ENCODE results near the gene SIGLEC11. TPM values are rescaled to one million over a fixed set of nuclear protein-coding genes. Genes with fewer than 3 reads are reported as not detected.

SIGLEC11 gene
- polyA plus RNA-seq, 1 donor from 2014 or later, result not detected

GRCh38 chr19:49930483-49931011 is 30.4 kb downstream of the SIGLEC11 start:
- no peaks in the 10 kb centered on the region for H3K9me3 ChIP-seq (ENCODE audit: low read length)
- TF ChIP-seq SMC3 (conservative IDR thresholded peaks at IDR 0.05; ENCODE audit: poor library complexity) (no peak), RAD21 (conservative IDR thresholded peaks at IDR 0.05) (no peak)
- H3K4me3 ChIP-seq (ENCODE audit: low read length), result peak overlapping the region; percentile 92
- no peaks in the 10 kb centered on the region for H3F3A ChIP-seq (ENCODE audit: insufficient read depth, low read length, poor library complexity, severe bottlenecking)
- H3K79me2 ChIP-seq (replicated peaks; ENCODE audit: insufficient read depth, low read length), result peaks cover 32% of the 10 kb centered on the region
- H3K9ac ChIP-seq (ENCODE audit: low read length), result peak overlapping the region; percentile 97
- no peaks in the 10 kb centered on the region for H3K27me3 ChIP-seq (ENCODE audit: insufficient read depth, low read depth, low read length)
- no peaks in the 10 kb centered on the region for H4K20me1 ChIP-seq (ENCODE audit: insufficient read depth)
- H2AFZ ChIP-seq (ENCODE audit: low read depth, low read length), result peak overlapping the region; percentile 36
- no peak overlapping the region for H3K4me2 ChIP-seq (ENCODE audit: low read length)
- peak overlapping the region; percentile 96 for H3K27ac ChIP-seq (ENCODE audit: low read length)
- H3K9me2 ChIP-seq (ENCODE audit: insufficient read depth, low read length), result no peaks in the 10 kb centered on the region
- H3K36me3 ChIP-seq (ENCODE audit: insufficient read depth, low read length), result no peaks in the 10 kb centered on the region

DNA sequence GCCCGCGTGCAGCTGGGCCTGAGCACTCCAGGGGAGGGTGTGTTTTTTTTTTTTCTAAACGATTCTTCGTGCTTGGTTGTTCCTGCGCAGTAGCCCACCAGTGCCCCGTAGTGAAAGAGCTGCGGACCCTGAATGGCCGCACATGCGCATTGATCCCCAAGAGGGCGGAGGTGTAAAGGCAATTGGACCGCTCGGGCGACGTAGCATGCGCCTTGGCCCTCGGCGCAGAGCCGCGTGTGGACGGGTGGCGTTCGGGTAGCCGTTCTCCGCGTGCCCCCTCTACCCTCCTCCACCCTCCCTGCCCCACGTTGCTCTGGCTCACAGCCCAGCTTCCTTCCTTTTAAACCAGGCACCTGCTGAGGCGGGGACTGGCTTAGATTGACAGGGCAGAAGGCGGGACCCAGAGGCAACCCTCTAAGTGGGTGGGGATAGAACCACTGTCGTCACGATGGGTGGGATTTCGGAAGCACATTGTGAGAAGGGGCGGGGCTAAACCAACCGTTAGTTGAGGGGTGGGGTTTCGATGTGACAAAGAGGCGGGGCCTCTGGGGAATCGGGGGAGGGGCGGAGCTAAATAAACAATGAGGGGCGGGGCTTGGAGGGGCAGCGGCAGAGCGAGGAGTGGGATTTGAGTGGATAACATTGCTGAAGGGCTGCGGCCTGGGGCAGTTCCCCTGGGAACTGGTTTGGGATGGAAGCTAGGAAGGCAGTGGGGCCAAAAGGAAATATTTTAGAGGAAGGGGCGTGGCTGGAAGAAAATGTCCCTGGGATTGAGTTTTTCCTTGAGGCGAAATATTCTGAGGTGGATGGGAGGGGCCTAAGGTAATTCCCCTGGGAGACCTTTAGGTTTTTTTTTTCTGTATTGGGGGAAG is 31.1 kb downstream of the SIGLEC11 start:
- TF ChIP-seq, protein P1, sequence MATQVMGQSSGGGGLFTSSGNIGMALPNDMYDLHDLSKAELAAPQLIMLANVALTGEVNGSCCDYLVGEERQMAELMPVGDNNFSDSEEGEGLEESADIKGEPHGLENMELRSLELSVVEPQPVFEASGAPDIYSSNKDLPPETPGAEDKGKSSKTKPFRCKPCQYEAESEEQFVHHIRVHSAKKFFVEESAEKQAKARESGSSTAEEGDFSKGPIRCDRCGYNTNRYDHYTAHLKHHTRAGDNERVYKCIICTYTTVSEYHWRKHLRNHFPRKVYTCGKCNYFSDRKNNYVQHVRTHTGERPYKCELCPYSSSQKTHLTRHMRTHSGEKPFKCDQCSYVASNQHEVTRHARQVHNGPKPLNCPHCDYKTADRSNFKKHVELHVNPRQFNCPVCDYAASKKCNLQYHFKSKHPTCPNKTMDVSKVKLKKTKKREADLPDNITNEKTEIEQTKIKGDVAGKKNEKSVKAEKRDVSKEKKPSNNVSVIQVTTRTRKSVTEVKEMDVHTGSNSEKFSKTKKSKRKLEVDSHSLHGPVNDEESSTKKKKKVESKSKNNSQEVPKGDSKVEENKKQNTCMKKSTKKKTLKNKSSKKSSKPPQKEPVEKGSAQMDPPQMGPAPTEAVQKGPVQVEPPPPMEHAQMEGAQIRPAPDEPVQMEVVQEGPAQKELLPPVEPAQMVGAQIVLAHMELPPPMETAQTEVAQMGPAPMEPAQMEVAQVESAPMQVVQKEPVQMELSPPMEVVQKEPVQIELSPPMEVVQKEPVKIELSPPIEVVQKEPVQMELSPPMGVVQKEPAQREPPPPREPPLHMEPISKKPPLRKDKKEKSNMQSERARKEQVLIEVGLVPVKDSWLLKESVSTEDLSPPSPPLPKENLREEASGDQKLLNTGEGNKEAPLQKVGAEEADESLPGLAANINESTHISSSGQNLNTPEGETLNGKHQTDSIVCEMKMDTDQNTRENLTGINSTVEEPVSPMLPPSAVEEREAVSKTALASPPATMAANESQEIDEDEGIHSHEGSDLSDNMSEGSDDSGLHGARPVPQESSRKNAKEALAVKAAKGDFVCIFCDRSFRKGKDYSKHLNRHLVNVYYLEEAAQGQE (IDR thresholded peaks at IDR 0.05; ENCODE audit: borderline replicate concordance), result peak; percentile 75
- TF ChIP-seq, protein P2, sequence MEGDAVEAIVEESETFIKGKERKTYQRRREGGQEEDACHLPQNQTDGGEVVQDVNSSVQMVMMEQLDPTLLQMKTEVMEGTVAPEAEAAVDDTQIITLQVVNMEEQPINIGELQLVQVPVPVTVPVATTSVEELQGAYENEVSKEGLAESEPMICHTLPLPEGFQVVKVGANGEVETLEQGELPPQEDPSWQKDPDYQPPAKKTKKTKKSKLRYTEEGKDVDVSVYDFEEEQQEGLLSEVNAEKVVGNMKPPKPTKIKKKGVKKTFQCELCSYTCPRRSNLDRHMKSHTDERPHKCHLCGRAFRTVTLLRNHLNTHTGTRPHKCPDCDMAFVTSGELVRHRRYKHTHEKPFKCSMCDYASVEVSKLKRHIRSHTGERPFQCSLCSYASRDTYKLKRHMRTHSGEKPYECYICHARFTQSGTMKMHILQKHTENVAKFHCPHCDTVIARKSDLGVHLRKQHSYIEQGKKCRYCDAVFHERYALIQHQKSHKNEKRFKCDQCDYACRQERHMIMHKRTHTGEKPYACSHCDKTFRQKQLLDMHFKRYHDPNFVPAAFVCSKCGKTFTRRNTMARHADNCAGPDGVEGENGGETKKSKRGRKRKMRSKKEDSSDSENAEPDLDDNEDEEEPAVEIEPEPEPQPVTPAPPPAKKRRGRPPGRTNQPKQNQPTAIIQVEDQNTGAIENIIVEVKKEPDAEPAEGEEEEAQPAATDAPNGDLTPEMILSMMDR (IDR thresholded peaks at IDR 0.05; ENCODE audit: poor library complexity, severe bottlenecking), result peak; percentile 34
- TF ChIP-seq MXI1 (conservative IDR thresholded peaks at IDR 0.05; ENCODE audit: poor library complexity, severe bottlenecking) (peak; percentile 95), EP300 (conservative IDR thresholded peaks at IDR 0.05; ENCODE audit: poor library complexity, severe bottlenecking) (peak; percentile 73), EZH2 (IDR thresholded peaks at IDR 0.05; ENCODE audit: borderline replicate concordance, insufficient read depth, low read length, poor library complexity, severe bottlenecking) (no peak), RAD21 (conservative IDR thresholded peaks at IDR 0.05) (peak; percentile 26), TAF1 (IDR thresholded peaks at IDR 0.05; ENCODE audit: low read depth) (no peak), SMC3 (conservative IDR thresholded peaks at IDR 0.05; ENCODE audit: poor library complexity) (no peak), POLR2AphosphoS5 (IDR thresholded peaks at IDR 0.05) (peak; percentile 87)
- Histone ChIP-seq H3K36me3 (ENCODE audit: insufficient read depth, low read length) (no peaks in the 10 kb centered on the region), H3K4me3 (ENCODE audit: low read length) (peak overlapping the region; percentile 92)

More for the DNA sequence above, 31.1 kb downstream of the SIGLEC11 start:
- H3K9ac ChIP-seq (ENCODE audit: low read length), result peak overlapping the region; percentile 97
- H4K20me1 ChIP-seq (ENCODE audit: insufficient read depth), result no peaks in the 10 kb centered on the region
- no peak overlapping the region for H3K4me2 ChIP-seq (ENCODE audit: low read length)
- peak overlapping the region; percentile 96 for H3K27ac ChIP-seq (ENCODE audit: low read length)
- no peaks in the 10 kb centered on the region for H3K9me2 ChIP-seq (ENCODE audit: insufficient read depth, low read length)
- no peaks in the 10 kb centered on the region for H3F3A ChIP-seq (ENCODE audit: insufficient read depth, low read length, poor library complexity, severe bottlenecking)
- H2AFZ ChIP-seq (ENCODE audit: low read depth, low read length), result peak overlapping the region; percentile 59
- peaks cover 38% of the 10 kb centered on the region for H3K79me2 ChIP-seq (replicated peaks; ENCODE audit: insufficient read depth, low read length)
- H3K9me3 ChIP-seq (ENCODE audit: low read length), result no peaks in the 10 kb centered on the region
- H3K27me3 ChIP-seq (ENCODE audit: insufficient read depth, low read depth, low read length), result no peaks in the 10 kb centered on the region

All from neural cell (in vitro differentiated cells).